Panc1 (cell line): ENCODE data around the gene MUC22.

Experiments
- CTCF ChIP-seq: fragments of 450-650 bp; IDR thresholded peaks from 2 replicates; pipeline ENCODE4 v1.5.1; 2017; ENCODE audit warnings: mild to moderate bottlenecking
- POLR2AphosphoS5 ChIP-seq: IDR thresholded peaks from 2 replicates; pipeline ENCODE4 v1.6.1; 2012; ENCODE audit warnings: mild to moderate bottlenecking, low read depth, low read length, moderate library complexity

- no peak for TF ChIP-seq CTCF
- no peak for TF ChIP-seq POLR2AphosphoS5
Observed at GRCh38 chr6:30998785-30999184, 11.5 kb upstream of the MUC22 start.
